GM21447 (cell line): Measurements from ENCODE around the gene IL3.

Source experiments
- ATAC-seq: cut with Tn5 transposase; IDR thresholded peaks from one replicate; pipeline ENCODE4 v1.9.1; 2021; ENCODE audit not compliant: unreplicated experiment

Gene IL3, protein sequence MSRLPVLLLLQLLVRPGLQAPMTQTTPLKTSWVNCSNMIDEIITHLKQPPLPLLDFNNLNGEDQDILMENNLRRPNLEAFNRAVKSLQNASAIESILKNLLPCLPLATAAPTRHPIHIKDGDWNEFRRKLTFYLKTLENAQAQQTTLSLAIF

DNA sequence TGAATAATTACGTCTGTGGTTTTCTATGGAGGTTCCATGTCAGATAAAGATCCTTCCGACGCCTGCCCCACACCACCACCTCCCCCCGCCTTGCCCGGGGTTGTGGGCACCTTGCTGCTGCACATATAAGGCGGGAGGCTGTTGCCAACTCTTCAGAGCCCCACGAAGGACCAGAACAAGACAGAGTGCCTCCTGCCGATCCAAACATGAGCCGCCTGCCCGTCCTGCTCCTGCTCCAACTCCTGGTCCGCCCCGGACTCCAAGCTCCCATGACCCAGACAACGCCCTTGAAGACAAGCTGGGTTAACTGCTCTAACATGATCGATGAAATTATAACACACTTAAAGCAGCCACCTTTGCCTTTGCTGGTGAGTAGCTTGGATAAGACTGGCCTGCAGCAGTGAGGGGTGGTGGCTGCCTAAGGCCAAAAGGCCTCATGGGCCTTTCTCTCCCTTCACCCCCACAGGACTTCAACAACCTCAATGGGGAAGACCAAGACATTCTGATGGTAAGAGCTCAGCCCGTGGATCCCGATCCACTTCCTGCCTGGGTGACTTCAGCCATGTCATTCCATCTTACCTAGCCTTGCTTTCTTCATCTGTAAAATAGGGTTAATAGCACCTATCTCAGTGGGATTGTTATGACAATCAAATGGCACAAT is at the start of gene IL3:
IL3 (plus strand) TSS at position 155 of the 661 bp plus-strand sequence; CDS start at position 207, 52 bp downstream.
- no peak for ATAC-seq

DNA sequence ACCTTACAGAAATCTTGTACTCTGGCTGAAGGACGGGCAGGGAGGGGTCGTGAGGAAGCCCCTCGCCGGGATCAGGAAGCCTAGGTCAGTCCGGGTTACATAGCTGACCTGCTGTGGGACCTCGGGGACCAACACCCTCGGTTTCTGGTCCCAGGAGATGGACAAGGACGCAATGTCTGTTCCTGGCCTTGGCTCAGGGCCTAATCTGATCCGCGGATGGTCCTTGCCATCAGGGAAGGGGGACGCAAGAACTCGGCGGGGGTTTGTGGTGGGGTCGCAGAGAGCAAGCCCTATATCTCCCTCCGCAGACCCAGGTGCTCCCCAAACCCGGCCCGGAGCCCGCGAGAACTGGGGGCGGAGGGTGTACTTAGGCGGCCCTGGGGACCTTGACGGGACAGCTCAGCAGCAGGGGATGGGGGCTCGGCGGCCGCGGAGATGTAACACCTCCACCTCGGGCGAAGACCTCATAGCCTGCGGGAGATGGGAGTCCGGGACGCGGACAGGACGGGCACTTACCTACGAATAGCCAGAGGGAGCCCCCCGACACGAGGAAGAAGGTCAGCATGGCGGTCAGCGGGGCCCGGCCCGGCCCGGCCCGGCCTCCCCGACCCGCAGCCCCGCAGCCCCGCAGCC is 49.4 kb upstream of the IL3 start:
- ATAC-seq: no peak

DNA sequence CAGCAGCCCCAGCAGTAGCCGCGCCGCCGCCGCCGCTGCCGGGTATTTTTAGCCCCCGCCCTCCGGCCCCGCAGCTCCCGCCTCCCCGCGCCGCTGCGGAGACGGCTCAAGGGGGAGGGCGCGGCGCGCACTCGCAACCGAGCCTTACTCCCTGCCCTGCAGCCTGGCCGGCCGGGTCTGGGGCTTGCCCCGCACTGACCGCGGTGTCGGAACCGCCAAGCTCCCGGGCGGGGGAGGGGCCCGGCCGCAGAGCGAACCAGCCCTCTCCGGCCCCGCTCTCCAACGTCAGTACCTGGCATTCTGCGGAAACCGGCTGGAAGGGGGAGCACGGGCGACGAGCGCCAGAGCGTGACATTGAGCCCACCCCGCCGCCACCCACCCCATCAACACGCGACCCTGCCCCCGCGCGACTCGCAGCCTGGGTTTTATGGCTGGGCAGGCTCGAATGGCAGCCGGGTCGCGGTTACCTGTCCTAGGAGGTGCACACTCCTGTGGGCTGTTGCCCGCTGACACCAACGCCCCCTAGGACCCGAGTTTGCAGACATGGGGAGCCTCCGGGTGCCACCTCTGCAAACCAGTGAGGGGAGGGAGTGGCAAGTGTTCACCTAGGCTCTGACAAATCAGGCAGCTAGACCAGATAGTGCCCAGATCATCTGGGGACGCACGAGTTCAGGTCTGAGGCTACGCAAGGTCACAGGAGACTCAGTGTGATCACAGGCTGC is 48.7 kb upstream of the IL3 start, which contains the start of gene ACSL6:
ACSL6 (minus strand) TSS at position 37 of the 722 bp plus-strand sequence. CDS start 105 bp downstream, outside the sequence.
- no peak for ATAC-seq

DNA sequence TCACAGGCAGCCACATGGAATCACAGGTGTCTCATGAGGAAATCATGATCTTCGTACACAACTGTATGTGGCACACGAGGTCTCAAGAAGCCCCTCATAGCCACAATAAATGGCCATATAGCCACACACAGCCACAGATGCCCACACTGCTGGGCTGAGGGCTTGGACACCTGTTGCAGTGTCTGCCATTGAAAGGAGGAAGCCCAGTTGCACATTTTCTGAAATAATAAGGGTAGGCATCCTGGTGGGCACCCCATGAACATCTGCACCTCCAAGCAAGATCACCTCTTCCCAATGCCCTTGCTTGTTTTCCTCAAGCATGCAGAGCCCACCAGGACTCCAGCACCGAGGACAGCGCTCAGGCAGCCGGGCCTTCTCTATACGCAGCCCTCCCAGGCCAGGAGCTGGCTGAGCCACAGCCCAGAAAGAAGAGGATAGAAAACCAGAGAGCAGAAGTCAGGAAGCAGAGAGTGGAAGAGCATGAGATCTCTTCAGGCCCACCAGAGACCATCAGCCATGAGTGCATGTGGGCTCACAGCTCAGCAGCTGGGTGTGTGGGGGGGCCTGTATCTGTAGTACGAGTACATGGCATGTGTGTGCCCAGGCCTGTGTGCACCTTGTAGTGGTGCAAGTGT is 48.0 kb upstream of the IL3 start:
- ATAC-seq: no peak

DNA sequence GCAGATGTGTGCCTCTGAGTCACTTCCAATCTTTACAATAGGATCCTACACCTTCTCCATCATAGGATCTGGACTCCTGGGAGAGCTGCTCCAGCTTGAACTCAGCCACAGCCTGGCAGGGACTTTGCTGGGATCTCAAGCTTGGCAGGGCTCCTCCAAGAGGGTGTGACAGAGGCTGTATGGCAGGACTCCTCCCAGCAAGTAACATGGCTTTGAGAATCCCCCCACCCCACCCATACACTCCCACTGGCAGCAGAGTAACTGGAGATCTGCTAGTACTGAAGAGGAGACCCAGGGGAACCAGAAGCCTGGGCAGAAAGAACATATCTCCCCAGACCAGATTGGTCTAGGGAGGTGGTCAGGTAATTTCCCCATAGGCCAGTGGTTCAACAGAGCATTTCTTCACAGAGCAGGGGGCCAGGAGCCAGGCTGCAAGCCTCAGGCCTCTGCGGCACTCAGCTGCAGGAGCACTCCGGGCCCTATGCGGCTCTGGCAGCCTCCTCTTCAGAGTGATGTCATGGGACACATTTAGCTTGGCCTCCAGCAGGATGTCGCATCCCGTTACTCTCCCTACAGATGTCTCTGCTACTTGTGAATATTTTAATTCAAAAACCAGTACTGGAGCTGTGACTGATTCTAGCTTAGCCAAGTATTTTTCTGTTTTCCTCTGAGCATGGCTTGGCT is 47.3 kb upstream of the IL3 start:
- no peak for ATAC-seq

DNA sequence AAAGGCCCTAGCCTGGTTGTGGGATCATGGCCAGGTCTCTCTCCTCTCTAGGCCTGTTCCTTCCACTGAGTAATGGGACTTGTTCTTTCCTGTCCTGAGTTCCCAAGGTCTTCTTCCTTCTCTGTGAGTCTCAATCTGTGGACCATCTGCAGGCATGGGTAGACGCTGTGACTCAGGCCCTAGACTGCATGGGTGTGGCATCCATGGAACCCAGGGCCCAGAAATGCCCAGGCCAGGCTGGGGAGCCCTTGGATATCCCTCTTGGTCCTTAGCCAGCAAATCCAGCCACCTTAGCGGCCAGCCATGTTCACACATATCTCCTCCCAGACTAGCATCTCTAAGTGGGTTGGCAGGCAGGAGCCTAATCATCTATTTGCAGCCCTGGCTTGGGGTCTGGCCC is 46.7 kb upstream of the IL3 start:
- ATAC-seq: no peak

DNA sequence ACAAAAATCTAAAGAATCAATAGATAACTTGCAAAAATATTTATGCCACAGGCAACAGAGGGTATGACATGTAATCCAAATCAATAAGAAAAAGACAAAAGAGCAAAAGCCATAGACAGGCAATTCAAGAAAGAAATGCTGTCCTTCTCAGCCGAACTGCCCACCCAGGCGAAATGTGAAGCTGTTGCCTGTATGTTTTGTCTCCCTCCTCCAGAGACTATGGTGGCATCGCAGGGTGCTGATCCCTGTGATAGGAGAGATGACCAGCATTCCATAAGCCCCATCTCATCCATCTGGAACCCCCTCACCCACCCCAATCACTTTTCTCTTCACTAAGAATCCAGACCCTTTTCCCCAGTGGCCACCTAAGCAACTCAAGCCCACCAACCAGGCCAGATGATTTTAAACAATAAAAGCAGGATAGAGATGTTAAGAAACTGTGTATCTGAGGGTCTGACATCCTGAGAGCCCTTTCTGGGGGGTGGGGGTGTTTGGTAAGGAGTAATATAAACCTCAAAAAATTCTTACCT is 43.7 kb upstream of the IL3 start:
- no peak for ATAC-seq

DNA sequence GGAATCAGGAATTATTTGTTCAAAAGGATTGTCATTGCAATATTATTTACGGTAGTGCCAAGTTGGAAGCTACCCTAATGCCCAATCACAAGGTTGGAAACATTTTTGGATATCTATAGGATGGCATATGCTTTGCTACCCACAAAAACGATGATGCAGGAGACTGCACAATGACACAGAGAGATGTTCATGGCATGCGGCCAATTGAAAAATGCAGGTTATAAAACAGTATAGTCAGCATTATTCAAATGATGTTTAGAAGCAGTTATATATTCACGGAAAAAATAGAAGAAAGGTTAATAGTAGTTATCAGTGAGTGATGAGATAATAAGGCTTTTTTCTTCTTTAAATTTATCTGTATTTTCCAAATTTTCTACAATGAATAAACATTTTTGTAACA is 43.1 kb upstream of the IL3 start:
- ATAC-seq: no peak

DNA sequence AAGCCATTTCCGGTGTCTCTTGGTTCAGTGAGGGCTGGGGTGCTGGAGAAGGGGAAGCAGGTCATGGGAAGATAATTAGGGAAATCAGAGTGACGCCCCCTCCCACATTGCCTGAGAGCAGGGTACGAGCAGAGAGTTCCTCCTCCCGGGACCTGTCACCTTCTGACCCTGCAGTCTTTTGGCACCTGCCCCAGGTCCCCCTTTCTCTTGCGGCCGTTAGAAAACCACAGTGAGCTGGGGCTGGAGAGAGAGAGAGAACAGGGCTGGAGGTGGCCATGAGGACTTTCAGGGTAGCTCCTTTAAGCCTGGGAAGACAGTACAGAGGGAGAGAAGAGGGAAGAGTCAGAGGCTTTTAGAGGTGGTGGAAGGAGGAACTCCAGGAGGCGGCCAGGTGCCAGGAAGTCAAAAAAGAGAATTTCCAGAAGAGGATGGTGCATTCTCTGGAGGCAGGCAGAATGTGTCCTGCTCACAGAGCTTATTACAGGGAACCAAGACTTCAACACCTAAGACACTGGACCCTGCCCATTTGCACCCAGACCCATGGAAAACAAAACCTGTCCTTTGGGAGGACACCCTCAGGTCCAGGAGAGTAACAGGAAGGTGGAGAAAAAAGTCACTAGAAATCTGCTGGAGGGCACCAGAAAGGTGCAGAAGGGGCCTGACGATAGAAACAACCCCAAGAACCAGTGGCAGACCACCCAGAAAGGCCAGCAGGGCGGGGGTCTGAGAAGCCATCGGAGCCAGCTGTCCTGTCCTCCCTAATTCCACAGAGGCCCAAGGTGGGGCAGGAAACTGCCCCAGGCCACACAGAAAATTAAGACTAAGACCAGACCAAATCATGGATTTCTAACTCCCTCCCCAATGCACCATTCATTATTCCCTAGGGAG is 42.5 kb upstream of the IL3 start:
- no peak for ATAC-seq

DNA sequence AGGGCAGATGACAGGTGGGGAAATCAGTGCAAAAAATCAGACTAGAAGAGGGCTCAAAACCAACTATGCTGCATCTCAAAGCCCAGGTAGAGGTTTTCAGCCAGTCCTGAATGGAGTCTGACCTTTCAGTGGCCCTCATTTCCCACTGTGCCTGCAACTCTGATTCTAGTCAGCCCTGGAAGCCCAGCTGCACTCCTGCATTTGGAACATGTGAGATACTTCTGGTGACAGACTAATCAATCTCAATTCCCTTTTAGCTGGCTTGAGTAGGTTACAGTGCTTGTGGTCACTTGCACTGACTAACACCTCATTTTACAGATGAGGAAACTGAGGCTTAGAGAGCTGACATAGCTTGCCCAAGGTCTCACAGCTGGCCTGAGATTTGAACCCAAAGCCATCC is 41.1 kb upstream of the IL3 start:
- no peak for ATAC-seq

DNA sequence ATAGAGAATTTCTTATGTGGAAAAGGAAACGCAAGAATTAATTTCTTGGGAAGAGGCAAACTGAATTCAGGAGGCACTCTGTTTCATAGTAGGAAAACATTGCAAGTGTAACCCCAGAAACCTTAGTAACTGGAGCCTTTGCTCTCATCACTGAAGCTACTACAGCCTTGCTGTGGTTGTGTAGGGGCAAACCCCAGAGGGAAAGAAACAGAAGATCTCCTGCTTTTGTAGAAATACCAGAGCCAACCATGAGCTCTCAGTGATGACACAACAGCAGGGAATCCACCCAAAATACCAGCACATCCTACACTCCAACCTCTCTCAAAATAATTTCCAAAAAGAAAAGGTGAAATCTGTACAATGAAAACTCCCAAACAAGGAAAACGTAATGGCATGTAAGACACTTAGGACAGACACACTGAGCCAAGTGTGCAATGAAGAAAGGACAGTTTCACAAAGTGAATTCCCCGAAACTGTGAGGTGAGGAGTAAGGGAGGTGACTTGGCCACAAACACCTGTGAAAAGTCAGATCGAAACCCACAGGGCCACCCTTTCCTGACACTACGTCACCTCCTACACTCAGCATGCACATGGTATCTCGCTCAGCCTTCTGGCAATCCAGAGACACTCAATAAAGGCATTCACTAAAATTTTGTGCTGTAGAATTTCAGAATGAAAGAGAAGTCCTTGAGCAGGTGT is 40.4 kb upstream of the IL3 start:
- ATAC-seq: peak; percentile 99

DNA sequence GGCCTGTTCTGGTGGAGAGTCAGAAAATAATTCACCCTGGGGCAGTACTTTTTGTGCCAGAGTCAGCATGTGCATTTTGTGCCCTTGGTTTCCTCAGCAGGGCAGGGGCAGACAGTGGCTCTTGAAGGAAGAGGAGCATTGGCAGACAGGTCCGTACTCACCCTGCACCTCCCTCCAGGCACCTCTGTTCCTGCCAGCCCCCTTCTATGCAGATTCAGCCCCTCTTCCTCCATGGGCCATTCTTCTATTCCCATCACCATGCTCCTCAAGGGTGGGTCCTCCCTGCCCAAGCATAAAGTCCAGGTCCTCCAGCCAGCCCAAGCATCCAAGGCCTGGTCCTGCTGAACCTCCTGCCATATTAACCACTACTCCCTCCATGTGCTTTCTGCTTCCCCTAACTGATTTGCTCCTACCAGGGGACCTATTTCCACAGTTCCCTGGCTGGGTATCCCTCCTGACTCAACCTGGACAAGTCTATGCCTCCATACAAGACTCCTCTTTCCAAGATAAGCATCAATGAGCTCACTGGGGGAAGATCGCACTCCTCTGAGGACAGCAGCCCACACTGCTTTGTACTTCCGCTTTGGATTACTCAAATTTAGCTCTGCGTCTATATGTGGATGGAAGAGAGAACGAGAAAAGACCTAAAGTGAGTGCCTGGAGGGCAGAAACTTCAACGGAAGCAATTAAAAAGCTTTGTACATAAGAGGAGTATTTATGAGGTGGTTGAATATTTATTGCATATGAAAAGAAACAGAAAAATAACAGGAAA is 39.7 kb upstream of the IL3 start:
- ATAC-seq: peak; percentile 11

DNA sequence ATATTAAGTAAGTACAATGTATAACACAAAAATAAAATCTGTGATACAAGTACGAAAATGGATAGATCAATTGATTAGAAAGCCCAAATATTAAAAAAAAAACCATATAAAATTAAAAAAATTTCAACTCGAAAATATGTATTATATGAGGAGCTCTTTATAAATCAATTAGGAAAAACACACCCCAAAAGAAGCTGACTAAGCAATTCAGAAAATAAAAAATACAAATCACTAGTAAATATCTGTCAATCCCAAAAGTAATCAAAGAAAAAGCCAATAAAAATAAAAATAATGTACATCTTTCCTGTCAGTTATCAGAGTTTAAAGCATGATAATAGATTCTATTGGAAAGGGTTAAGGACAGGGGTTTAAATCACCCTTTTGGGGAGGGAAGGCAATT is 38.8 kb upstream of the IL3 start:
- no peak for ATAC-seq

DNA sequence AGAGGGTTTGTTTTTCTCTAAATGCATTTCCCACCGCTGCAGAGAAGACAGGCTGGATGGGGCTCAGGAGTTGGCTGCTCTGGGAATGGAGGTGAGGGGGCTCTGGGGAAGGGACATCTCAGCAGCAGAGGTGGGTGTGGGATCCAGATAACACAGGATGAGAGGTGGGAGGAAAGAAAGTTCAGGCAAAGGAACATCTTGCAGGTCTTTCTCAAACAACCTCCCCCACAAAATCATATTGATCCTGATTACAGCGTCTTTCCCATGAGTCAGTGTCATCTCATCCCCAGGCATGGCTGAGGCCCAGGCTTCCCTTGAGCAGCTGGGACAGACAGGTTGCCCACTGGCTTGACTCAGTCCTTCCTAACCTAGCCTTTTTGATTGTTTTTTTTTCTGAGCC is 37.7 kb upstream of the IL3 start:
- no peak for ATAC-seq

DNA sequence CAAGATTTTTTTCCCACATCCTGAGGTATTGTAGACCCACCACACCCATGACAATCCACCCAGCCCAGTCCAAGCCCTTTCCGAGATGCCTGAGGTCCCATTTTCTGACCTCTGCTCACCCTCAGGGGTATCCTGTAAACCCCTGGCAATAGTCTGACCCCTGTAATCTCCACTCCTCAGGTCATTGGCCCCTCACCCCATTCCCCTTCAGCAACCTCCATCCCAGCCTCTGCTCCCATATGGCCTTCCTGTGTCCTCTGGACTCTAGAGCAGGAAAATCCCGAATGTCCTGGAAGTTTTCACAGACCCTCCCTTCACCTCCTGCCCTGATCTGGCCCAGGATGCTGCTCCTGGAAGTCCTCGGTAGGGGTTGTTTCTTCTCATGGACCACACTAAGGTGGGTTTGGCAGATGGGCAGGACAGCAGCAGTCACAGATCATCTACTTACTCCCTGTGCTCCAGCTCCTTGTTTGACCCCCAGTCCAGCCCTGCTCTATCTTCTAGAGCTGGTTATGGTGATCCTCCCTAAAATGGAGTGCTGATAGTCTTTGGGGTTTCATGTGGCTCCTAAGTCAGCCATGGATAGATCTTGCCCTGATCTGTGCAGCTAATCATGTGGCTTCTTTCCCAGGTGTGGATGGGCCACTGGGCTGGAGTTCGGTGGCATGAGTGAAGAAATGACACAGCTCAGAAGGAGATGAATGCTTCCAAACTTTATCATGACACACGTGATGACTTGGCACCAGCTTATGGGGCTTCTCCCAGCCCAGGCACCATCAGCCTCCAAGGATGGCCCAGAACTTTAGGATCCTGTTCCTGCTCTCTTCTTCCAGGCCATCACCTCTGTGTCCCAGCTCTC is 37.0 kb upstream of the IL3 start:
- no peak for ATAC-seq

DNA sequence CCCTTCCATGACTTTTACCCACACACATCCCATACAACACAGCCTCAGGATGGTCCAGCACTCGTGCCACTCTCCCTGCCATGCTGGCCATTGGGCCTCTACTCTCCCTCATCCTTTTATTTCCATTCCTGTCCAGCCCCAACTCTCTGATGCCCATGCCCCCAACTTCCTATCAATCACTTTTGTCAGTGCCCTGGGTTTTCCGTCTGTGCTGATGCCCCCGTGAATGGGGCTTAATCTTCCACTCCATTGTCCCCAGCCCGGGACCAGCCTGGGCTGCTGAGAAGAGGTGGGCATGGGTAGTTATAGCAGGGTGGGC is 36.4 kb upstream of the IL3 start:
- no peak for ATAC-seq

DNA sequence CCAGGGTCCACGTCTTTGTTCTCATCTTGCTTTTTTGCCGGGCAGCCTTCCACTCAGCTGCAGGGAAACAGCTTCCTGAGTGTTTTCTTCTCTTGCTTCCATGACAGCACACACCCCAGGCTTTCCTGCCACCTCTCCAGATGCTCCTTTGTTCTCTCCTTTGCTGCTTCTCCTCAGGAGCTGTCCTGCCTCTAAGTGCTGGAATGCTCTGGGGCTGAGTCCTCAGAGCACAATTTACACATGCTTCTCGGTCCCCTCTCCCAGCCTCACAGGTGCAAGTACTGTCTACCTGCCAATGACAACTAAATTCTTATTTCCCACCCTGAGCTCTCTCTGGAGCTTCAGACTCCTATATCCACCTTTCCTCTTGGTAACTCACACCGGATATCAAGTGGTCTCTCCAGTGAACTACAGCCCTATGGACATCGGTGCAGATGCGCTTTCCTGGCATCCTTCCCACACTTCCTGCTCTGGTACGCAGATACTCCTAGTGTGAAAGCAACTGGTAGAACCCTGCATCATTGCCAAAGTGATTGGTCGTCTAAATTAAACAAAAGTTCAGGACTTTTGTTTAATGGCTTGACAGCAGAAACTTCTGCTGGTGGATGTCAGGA is 35.6 kb upstream of the IL3 start:
- ATAC-seq: no peak
